Upper lobe of left lung (tissue), 6 donors: ENCODE measurements around the gene SEC24C. TPM values are rescaled to one million over a fixed set of nuclear protein-coding genes. Genes with fewer than 3 reads are reported as not detected.

Experiments
- ATAC-seq, 2 donors: fragments of 200-7000 bp; cut with Tn5 transposase; one replicate each; pipeline ENCODE4 v1.9.1; 2022; ENCODE audit warnings: mild to moderate bottlenecking in 2 of 2, moderate library complexity in 2 of 2; ENCODE audit not compliant: low FRiP score in 2 of 2
- DNase-seq, 2 donors: peaks; one replicate each; pipeline ENCODE4 v3.0.0-alpha.2; 2019 to 2020
- H3K27ac ChIP-seq, 4 donors: fragments of 200-600 bp; sonication (generic); one replicate each; pipeline ENCODE4 v1.5.1; 2016 to 2019
- H3K27me3 ChIP-seq, 4 donors: fragments of 200-600 bp; sonication (generic); one replicate each; pipeline ENCODE4 v1.5.1; 2017 to 2019
- H3K36me3 ChIP-seq, 4 donors: fragments of 200-600 bp; sonication (generic); one replicate each; pipeline ENCODE4 v1.5.1; 2016 to 2019
- H3K4me1 ChIP-seq, 4 donors: fragments of 200-600 bp; sonication (generic); one replicate each; pipeline ENCODE4 v1.5.1; 2018 to 2019
- H3K4me3 ChIP-seq, 4 donors: fragments of 200-600 bp; sonication (generic); one replicate each; pipeline ENCODE4 v1.5.1; 2017 to 2019; ENCODE audit warnings: mild to moderate bottlenecking in 2 of 4, moderate library complexity in 1 of 4
- H3K9me3 ChIP-seq, 4 donors: fragments of 200-600 bp; sonication (generic); one replicate each; pipeline ENCODE4 v1.5.1; 2018 to 2019
- CTCF ChIP-seq, 6 experiments: fragments of 450-650 bp in 4 of 6; fragments of 200-600 bp in 2 of 6; sonication (generic) in 2 of 6; IDR thresholded peaks; one replicate each; pipeline ENCODE4 v1.5.1; 2016 to 2019; ENCODE audit warnings: antibody characterized with exemption in 6 of 6
- EP300 ChIP-seq, 4 donors: sonication (generic); formaldehyde crosslinking; IDR thresholded peaks; one replicate each; pipeline ENCODE4 v1.5.1; 2017; ENCODE audit warnings: antibody characterized with exemption in 4 of 4, control low read depth in 2 of 4
- POLR2A ChIP-seq, 4 donors: fragments of 450-650 bp; IDR thresholded peaks; one replicate each; pipeline ENCODE4 v1.5.1; 2016 to 2017; ENCODE audit warnings: antibody characterized with exemption in 4 of 4, mild to moderate bottlenecking in 2 of 4
- POLR2AphosphoS5 ChIP-seq, 2 donors: sonication (generic); formaldehyde crosslinking; IDR thresholded peaks; one replicate each; pipeline ENCODE4 v1.5.1; 2017; ENCODE audit warnings: antibody characterized with exemption in 2 of 2
- WGBS, 2 donors: methylation state at CpG; one replicate each; pipeline ENCODE4 v1.1.5; 2017 to 2018; 5-methylcytosine and 5-hydroxymethylcytosine counted together
- total RNA-seq, 6 donors: library from RNA; depleted of rRNA in 4 of 6; stranded (reverse); fragments of >200 nt in 4 of 6; gene quantifications; one replicate each; pipeline versions ENCODE4 v1.1.0 to v1.2.1, GENCODE V29; 2016 to 2021
- donor health status: DM: no; HTN: no; CAD: no; lungs with moderate emphysema.
- donor health status: DM: no; HTN: yes; CAD: no; lungs with severe emphysema.

The SEC24C gene
- total RNA-seq, 6 donors from 2014 or later: 55.1 to 84.0 (median 65.0) TPM

GRCh38 chr10:73758704-73759511 is 14.7 kb downstream of the SEC24C start:
- H3K36me3 ChIP-seq: peaks cover 24 to 72% (median 58%) of the 10 kb centered on the region in 4 donors
- no peaks in the 10 kb centered on the region for H3K9me3 ChIP-seq
- ATAC-seq (peak; percentile 16 to 71), DNase-seq (peak in 1 of 2 donors; percentile 48)
- H3K27ac ChIP-seq: peak overlapping the region; percentile 72 to 80 (median 74)
- 65 to 73% methylated on average over 9 of the region's 9 CpGs for WGBS, 2 donors
- H3K27me3 ChIP-seq: no peaks in the 10 kb centered on the region
- H3K4me3 ChIP-seq: peak overlapping the region in 2 of 4 donors; percentile 11 to 20
- peaks cover 3 to 16% (median 13%) of the 10 kb centered on the region in 4 donors for H3K4me1 ChIP-seq
- TF ChIP-seq POLR2A (IDR thresholded peaks at IDR 0.05): no peak
- no peak for TF ChIP-seq CTCF (IDR thresholded peaks at IDR 0.05)
- TF ChIP-seq POLR2AphosphoS5 (IDR thresholded peaks at IDR 0.05): no peak
- no peak for TF ChIP-seq EP300 (IDR thresholded peaks at IDR 0.05)

- Histone ChIP-seq H3K27me3 (no peaks in the 10 kb centered on the region), H3K4me3 (no peak overlapping the region), H3K9me3 (no peaks in the 10 kb centered on the region), H3K36me3 (peaks cover 28 to 72% (median 61%) of the 10 kb centered on the region in 4 donors), H3K27ac (peak overlapping the region; percentile 72 to 80 (median 74)), H3K4me1 (peaks cover 3 to 16% (median 13%) of the 10 kb centered on the region in 4 donors)
- ATAC-seq (peak; percentile 74 to 94), DNase-seq (peak in 1 of 2 donors; percentile 86)
- TF ChIP-seq POLR2A (IDR thresholded peaks at IDR 0.05) (no peak), POLR2AphosphoS5 (IDR thresholded peaks at IDR 0.05) (peak in 1 of 2 donors; percentile 25)
- 54 to 69% methylated on average over 4 to 5 of the region's 5 CpGs for WGBS, 2 donors
Observed at GRCh38 chr10:73759512-73760115, 15.4 kb downstream of the SEC24C start.

GRCh38 chr10:73761781-73762180 is 17.6 kb downstream of the SEC24C start:
- Histone ChIP-seq H3K4me1 (peaks cover 3 to 16% (median 13%) of the 10 kb centered on the region in 4 donors), H3K9me3 (no peaks in the 10 kb centered on the region), H3K4me3 (no peak overlapping the region), H3K36me3 (peaks cover 39 to 81% (median 74%) of the 10 kb centered on the region in 4 donors), H3K27ac (no peak overlapping the region), H3K27me3 (no peaks in the 10 kb centered on the region)
- no peak for ATAC-seq
- 89 to 94% methylated on average over 1 of the region's 1 CpG for WGBS, 2 donors
- no peak for DNase-seq
- TF ChIP-seq EP300 (IDR thresholded peaks at IDR 0.05) (no peak), CTCF (IDR thresholded peaks at IDR 0.05) (no peak)

GRCh38 chr10:73762915-73763314 is 18.7 kb downstream of the SEC24C start:
- Histone ChIP-seq H3K9me3 (no peaks in the 10 kb centered on the region), H3K4me3 (no peak overlapping the region), H3K27me3 (no peaks in the 10 kb centered on the region), H3K36me3 (peaks cover 49 to 92% (median 85%) of the 10 kb centered on the region in 4 donors), H3K27ac (no peak overlapping the region), H3K4me1 (peaks cover 3 to 16% (median 12%) of the 10 kb centered on the region in 4 donors)
- ATAC-seq: no peak
- TF ChIP-seq POLR2A (IDR thresholded peaks at IDR 0.05) (no peak), POLR2AphosphoS5 (IDR thresholded peaks at IDR 0.05) (no peak), CTCF (IDR thresholded peaks at IDR 0.05) (no peak), EP300 (IDR thresholded peaks at IDR 0.05) (no peak)
- DNase-seq: no peak
- WGBS, 2 donors: 76 to 81% methylated on average over 2 of the region's 2 CpGs

- H3K27me3 ChIP-seq: no peaks in the 10 kb centered on the region
- no peak overlapping the region for H3K27ac ChIP-seq
- TF ChIP-seq POLR2AphosphoS5 (IDR thresholded peaks at IDR 0.05) (no peak), CTCF (IDR thresholded peaks at IDR 0.05) (no peak)
- H3K4me3 ChIP-seq: no peak overlapping the region
- H3K9me3 ChIP-seq: no peaks in the 10 kb centered on the region
- peaks cover 3 to 16% (median 10%) of the 10 kb centered on the region in 4 donors for H3K4me1 ChIP-seq
- ATAC-seq: no peak
- H3K36me3 ChIP-seq: peaks cover 49 to 97% (median 87%) of the 10 kb centered on the region in 4 donors
- no peak for DNase-seq
- WGBS, 2 donors: 41 to 76% methylated on average over 2 of the region's 2 CpGs
Observed at GRCh38 chr10:73763343-73763742, 19.2 kb downstream of the SEC24C start.
